ENCODE results near the gene ANKRD17.

The ANKRD17 gene

DNA sequence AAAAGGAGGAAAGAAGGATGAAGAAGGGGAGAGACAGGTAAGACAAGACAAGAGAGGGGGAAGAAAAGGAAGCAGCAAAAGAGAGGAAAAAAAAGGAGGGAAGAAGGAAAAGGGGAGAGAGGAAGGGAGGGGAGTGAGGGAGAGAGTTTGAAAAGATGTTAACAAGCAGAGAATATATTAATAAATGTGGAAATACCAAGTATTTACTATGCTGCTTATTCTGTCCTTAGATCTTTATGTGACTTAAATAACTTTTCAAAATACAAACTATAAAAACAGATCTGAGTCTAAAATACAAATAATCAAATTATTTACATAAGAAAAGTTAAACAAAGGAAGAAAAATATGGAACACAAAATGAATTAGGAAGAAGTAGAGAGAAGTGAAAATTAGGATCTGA is 170.7 kb downstream of the ANKRD17 start:
- peaks cover 76% of the 10 kb centered on the region for H3K36me3 ChIP-seq (ENCODE audit: control insufficient read depth, insufficient read depth, low read length)
- no peak overlapping the region for H3K9ac ChIP-seq (ENCODE audit: low read depth, low read length)
- no peak overlapping the region for H3K27ac ChIP-seq (ENCODE audit: low read depth, low read length)
- no peaks in the 10 kb centered on the region for H3K4me1 ChIP-seq (ENCODE audit: control insufficient read depth, insufficient read depth, low read length)
- no peak overlapping the region for H3K4me3 ChIP-seq (ENCODE audit: low read depth, low read length)
- no peaks in the 10 kb centered on the region for H3K27me3 ChIP-seq (ENCODE audit: control insufficient read depth, insufficient read depth, low read length)
- H3K9me3 ChIP-seq (ENCODE audit: control insufficient read depth, insufficient read depth, low read length): no peaks in the 10 kb centered on the region

DNA sequence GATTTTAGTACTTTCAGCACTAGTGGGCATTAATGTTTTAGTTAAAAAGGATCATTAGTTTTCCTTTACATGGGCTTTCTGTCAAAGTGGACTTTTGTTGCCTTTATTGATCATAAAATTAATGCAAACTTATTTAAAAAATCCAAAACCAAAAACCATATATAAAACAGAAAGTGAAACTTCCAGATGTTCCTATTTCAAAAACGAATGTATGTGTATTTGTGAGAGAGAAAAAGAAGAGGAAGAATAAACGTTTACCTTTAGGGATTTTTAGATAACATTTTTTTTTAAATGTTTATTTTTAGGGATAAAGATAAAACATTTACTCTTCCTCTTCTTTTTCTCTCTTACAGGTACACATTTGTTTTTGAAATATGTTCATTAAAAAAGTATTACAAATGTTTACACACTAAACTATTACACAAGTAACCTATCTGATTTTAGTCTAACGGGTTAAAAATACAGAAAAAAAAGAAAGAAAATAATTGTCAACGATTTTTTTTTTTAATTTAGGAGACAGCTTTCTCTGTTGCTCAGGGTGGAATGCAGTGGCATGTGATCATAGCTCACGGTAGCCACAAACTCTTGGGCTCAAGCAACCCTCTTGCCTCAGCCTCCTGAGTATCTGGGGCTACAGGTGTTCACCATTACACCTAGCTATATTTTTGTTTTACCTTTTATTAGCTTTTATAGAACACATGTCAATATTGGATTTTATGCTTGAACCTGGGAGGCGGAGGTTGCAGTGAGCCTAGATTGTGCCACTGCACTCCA is 172.3 kb downstream of the ANKRD17 start:
- H3K36me3 ChIP-seq (ENCODE audit: control insufficient read depth, insufficient read depth, low read length): peaks cover 74% of the 10 kb centered on the region
- H3K4me1 ChIP-seq (ENCODE audit: control insufficient read depth, insufficient read depth, low read length): no peaks in the 10 kb centered on the region
- H3K9ac ChIP-seq (ENCODE audit: low read depth, low read length): no peak overlapping the region
- H3K4me3 ChIP-seq (ENCODE audit: low read depth, low read length): no peak overlapping the region
- no peak overlapping the region for H3K27ac ChIP-seq (ENCODE audit: low read depth, low read length)
- H3K9me3 ChIP-seq (ENCODE audit: control insufficient read depth, insufficient read depth, low read length): no peaks in the 10 kb centered on the region
- no peaks in the 10 kb centered on the region for H3K27me3 ChIP-seq (ENCODE audit: control insufficient read depth, insufficient read depth, low read length)

DNA sequence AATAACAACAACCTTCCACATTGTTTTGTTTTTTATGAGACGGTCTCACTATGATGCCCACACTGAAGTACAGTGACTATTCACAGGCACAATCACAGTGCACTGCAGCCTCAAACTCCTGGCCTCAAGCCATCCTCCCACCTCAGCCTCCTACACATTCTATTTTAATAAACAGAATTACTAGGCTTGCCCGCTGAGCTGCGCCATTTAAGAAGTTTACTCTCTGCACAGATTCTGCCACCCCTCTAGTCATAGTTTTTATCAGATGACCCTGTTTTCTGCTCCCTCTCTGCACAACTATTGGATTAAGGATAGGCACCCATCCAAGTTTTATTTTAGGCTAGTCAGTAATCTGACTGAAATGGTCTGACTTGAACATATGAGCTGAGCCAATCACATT is 177.8 kb downstream of the ANKRD17 start:
- H3K27ac ChIP-seq (ENCODE audit: low read depth, low read length): no peak overlapping the region
- H3K36me3 ChIP-seq (ENCODE audit: control insufficient read depth, insufficient read depth, low read length): peaks cover 81% of the 10 kb centered on the region
- H3K27me3 ChIP-seq (ENCODE audit: control insufficient read depth, insufficient read depth, low read length): no peaks in the 10 kb centered on the region
- no peaks in the 10 kb centered on the region for H3K9me3 ChIP-seq (ENCODE audit: control insufficient read depth, insufficient read depth, low read length)
- no peak overlapping the region for H3K9ac ChIP-seq (ENCODE audit: low read depth, low read length)
- no peaks in the 10 kb centered on the region for H3K4me1 ChIP-seq (ENCODE audit: control insufficient read depth, insufficient read depth, low read length)
- no peak overlapping the region for H3K4me3 ChIP-seq (ENCODE audit: low read depth, low read length)

DNA sequence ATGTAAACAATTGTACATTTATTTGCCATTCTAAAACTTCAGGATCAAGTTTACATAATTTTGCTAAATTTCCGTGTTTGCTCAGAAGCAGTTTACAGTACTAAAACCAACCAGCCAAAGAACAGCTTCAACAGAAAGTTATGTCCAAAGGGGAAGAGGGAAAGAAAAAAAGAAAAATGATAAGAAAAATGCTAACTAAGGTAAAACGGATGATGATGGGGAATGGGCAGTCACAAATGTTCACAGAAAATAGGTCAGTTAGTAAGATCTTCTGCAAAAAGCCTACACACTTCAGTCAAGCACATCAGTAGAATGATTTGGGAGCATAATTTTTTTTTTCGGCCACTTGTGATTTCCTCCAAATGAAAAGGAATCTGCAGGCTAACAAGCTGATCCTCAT is 182.8 kb downstream of the ANKRD17 start:
- Histone ChIP-seq H3K9ac (ENCODE audit: low read depth, low read length) (no peak overlapping the region), H3K27ac (ENCODE audit: low read depth, low read length) (no peak overlapping the region), H3K4me1 (ENCODE audit: control insufficient read depth, insufficient read depth, low read length) (no peaks in the 10 kb centered on the region), H3K27me3 (ENCODE audit: control insufficient read depth, insufficient read depth, low read length) (no peaks in the 10 kb centered on the region), H3K36me3 (ENCODE audit: control insufficient read depth, insufficient read depth, low read length) (peaks cover 62% of the 10 kb centered on the region), H3K9me3 (ENCODE audit: control insufficient read depth, insufficient read depth, low read length) (no peaks in the 10 kb centered on the region), H3K4me3 (ENCODE audit: low read depth, low read length) (no peak overlapping the region)

DNA sequence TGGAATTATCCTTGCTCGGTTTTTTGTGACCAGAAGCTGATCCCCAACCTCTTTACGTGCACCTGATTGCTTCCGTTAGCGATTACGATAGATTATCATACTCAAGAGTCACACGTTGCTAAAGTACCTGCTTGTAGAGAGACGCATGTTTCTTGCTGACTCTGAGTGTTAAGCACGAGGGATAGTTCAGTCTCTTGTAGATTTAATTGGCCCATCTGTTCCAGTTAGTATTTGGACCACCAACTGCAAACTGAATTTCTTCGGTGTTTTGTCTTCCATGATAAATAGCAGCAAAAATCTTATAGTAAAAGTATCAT is 188.6 kb downstream of the ANKRD17 start:
- Histone ChIP-seq H3K4me3 (ENCODE audit: low read depth, low read length) (peak overlapping the region; percentile 79), H3K27ac (ENCODE audit: low read depth, low read length) (peak overlapping the region; percentile 93), H3K36me3 (ENCODE audit: control insufficient read depth, insufficient read depth, low read length) (peaks cover 32% of the 10 kb centered on the region), H3K9ac (ENCODE audit: low read depth, low read length) (peak overlapping the region; percentile 91), H3K27me3 (ENCODE audit: control insufficient read depth, insufficient read depth, low read length) (no peaks in the 10 kb centered on the region), H3K9me3 (ENCODE audit: control insufficient read depth, insufficient read depth, low read length) (no peaks in the 10 kb centered on the region), H3K4me1 (ENCODE audit: control insufficient read depth, insufficient read depth, low read length) (peaks cover 7% of the 10 kb centered on the region)

DNA sequence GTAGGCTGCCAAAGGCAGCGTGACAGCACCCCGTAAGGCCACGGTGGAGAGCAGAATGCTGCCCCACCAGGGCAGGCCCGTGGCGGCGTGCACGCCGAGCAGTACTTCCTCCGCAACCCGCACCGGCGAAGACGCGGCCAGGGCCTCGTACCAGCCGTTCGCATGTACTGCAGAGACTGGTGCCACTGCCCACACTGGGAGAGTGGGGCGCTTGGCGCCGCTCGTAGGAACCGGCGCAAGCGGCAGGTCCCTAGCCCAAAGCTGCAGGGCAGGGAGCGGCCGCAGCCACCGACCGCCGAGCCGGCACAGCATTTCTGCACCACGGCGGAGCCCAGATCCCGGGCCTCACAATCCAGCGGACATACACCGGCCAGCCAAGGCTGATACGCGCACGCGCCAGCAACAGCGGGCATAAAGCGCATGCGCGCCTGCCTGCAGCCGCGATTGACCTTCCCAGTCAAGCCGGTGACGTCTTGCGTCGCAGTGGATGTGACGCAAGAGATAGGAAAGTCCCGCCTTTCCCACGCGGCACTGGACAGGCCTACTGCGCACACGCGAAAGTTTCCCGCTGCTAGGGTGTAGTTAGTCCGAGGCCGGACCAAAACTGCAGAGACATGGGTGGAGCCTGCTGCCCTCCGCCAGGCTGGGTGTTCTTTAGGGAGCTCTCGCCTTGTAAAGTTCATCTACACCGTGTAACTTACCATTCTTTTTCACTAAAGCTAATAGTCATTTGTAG is 189.1 kb downstream of the ANKRD17 start, which contains the start of gene COX18:
Gene COX18, minus strand, starts transcription at position 379 of the 736 bp plus-strand sequence. Its CDS starts 67 bp downstream, at position 312.
- Histone ChIP-seq H3K36me3 (ENCODE audit: control insufficient read depth, insufficient read depth, low read length) (peaks cover 32% of the 10 kb centered on the region), H3K27me3 (ENCODE audit: control insufficient read depth, insufficient read depth, low read length) (no peaks in the 10 kb centered on the region), H3K9me3 (ENCODE audit: control insufficient read depth, insufficient read depth, low read length) (no peaks in the 10 kb centered on the region), H3K9ac (ENCODE audit: low read depth, low read length) (peak within 1 kb of the TSS; percentile 91), H3K27ac (ENCODE audit: low read depth, low read length) (peak within 1 kb of the TSS; percentile 93), H3K4me1 (ENCODE audit: control insufficient read depth, insufficient read depth, low read length) (peaks cover 7% of the 10 kb centered on the region), H3K4me3 (ENCODE audit: low read depth, low read length) (peak within 1 kb of the TSS; percentile 79)

DNA sequence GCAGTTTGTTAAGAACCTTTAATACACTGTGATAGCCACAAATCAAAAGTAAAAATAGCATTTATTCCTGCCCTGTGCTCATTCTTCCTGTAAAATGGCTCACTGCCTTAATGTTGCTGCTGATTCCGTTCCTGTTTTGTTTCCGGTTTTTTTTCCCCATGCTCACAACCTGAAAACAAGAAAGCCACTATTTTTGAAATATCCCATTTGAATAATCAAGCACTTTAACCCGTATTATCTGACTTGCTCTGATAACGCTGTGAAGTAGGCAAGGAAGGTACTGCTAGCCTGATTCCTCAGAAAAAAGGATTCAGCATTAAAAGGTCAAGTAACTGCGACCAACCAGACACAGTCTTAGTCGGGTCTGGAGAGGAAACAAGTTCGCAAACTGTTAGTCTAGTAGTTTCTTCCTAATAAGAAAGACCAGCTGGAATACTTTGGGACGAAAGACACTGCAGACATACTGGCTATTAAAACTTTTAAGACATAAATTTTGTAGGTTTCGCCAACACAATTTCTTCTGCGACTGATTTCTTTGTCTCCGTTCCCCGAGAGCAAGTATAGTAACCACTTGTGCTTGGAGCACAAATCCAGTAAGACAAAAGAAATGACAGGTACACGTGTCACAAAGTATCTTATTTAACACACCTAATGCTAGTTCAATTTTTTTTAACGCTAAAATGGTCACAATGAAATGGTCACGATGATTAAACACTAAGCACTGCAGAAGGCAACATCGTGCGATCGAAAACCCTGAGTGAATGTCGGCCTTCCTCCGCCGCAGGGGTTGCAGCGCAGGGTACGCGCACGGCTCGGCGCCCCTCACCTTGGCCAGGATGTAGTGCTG is 189.9 kb downstream of the ANKRD17 start:
- peak overlapping the region; percentile 79 for H3K4me3 ChIP-seq (ENCODE audit: low read depth, low read length)

DNA sequence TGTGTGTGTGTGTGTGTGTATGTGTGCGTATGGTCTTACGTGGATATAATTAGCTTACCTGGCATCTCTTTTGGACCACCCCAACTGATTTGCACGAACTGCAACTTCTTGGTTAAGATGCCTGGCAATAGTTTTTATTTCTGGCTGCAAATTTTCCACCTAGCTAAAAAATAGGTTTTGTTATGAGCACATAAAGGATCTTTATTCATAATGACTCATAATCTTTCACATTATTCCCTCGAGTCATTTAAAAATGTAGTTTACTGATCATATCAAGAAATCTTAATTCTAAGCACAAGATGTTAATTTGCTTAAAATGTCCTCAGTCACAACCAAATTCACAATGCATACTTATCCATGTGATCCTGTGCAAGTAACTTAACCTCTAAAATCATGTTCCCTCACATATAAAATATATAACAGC is 190.6 kb downstream of the ANKRD17 start:
- Histone ChIP-seq H3K4me1 (ENCODE audit: control insufficient read depth, insufficient read depth, low read length) (peaks cover 7% of the 10 kb centered on the region), H3K27me3 (ENCODE audit: control insufficient read depth, insufficient read depth, low read length) (no peaks in the 10 kb centered on the region), H3K27ac (ENCODE audit: low read depth, low read length) (no peak overlapping the region), H3K9me3 (ENCODE audit: control insufficient read depth, insufficient read depth, low read length) (no peaks in the 10 kb centered on the region), H3K9ac (ENCODE audit: low read depth, low read length) (peak overlapping the region; percentile 91), H3K4me3 (ENCODE audit: low read depth, low read length) (peak overlapping the region; percentile 79), H3K36me3 (ENCODE audit: control insufficient read depth, insufficient read depth, low read length) (peaks cover 35% of the 10 kb centered on the region)

More for the DNA sequence above, 189.9 kb downstream of the ANKRD17 start:
- H3K36me3 ChIP-seq (ENCODE audit: control insufficient read depth, insufficient read depth, low read length): peaks cover 31% of the 10 kb centered on the region
- no peaks in the 10 kb centered on the region for H3K9me3 ChIP-seq (ENCODE audit: control insufficient read depth, insufficient read depth, low read length)
- H3K9ac ChIP-seq (ENCODE audit: low read depth, low read length): peak overlapping the region; percentile 91
- H3K27ac ChIP-seq (ENCODE audit: low read depth, low read length): peak overlapping the region; percentile 93
- H3K4me1 ChIP-seq (ENCODE audit: control insufficient read depth, insufficient read depth, low read length): peaks cover 7% of the 10 kb centered on the region
- no peaks in the 10 kb centered on the region for H3K27me3 ChIP-seq (ENCODE audit: control insufficient read depth, insufficient read depth, low read length)

DNA sequence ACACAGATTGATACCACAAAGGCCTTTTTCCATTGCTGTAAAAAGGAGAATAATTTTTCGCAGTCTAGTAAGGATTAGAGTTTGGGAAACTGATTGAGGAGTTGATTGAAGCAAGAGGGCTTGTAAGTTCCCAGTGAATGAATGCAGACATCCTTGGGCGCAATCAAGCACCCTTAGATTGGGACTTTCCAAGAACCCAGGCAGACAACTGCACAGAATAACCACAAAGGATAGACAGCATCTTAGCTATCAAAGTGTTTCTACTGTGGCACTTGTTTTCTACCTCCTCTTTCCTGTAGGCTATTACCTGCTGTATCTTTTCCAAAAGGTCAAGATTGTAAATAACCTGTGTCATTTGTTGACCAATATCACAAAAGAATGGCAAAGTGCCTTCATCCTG is 191.7 kb downstream of the ANKRD17 start:
- peaks cover 7% of the 10 kb centered on the region for H3K4me1 ChIP-seq (ENCODE audit: control insufficient read depth, insufficient read depth, low read length)
- H3K9ac ChIP-seq (ENCODE audit: low read depth, low read length): no peak overlapping the region
- H3K27me3 ChIP-seq (ENCODE audit: control insufficient read depth, insufficient read depth, low read length): no peaks in the 10 kb centered on the region
- H3K9me3 ChIP-seq (ENCODE audit: control insufficient read depth, insufficient read depth, low read length): no peaks in the 10 kb centered on the region
- no peak overlapping the region for H3K27ac ChIP-seq (ENCODE audit: low read depth, low read length)
- no peak overlapping the region for H3K4me3 ChIP-seq (ENCODE audit: low read depth, low read length)
- H3K36me3 ChIP-seq (ENCODE audit: control insufficient read depth, insufficient read depth, low read length): peaks cover 44% of the 10 kb centered on the region

DNA sequence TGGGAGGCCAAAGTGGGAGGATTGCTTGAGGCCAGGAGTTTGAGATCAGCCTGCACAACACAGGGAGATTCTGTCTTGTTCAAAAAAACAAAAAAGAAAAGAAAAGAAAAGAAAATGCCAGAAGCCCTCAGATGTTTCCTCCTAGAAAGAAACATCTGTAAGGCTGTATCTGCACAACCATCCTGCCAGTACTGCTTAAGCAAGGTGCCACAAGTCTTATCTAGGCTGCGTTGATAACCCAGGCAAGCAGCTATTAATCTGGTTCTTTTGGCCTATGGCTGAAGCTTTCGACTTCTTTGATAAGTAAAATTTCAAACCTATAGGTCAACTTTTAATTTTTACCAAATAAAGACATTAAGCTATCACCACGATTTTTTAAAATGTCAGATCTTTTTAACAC is 192.2 kb downstream of the ANKRD17 start:
- H3K4me3 ChIP-seq (ENCODE audit: low read depth, low read length): no peak overlapping the region
- H3K27me3 ChIP-seq (ENCODE audit: control insufficient read depth, insufficient read depth, low read length): no peaks in the 10 kb centered on the region
- H3K4me1 ChIP-seq (ENCODE audit: control insufficient read depth, insufficient read depth, low read length): peaks cover 7% of the 10 kb centered on the region
- H3K27ac ChIP-seq (ENCODE audit: low read depth, low read length): no peak overlapping the region
- no peak overlapping the region for H3K9ac ChIP-seq (ENCODE audit: low read depth, low read length)
- H3K36me3 ChIP-seq (ENCODE audit: control insufficient read depth, insufficient read depth, low read length): peaks cover 47% of the 10 kb centered on the region
- no peaks in the 10 kb centered on the region for H3K9me3 ChIP-seq (ENCODE audit: control insufficient read depth, insufficient read depth, low read length)
